HG03139 (cell line): ENCODE measurements around the gene KIF24.
"Not testable (repeated sequence)": the region's sequence is repeated elsewhere in the genome, so short reads cannot be mapped to it uniquely, and the experiment has no call there.

Source experiments
- ATAC-seq: cut with Tn5 transposase; IDR thresholded peaks from one replicate; pipeline ENCODE4 v1.9.1; 2021; ENCODE audit not compliant: unreplicated experiment

The KIF24 gene

GRCh38 chr9:34366365-34366764, 37.3 kb upstream of the KIF24 start:
- ATAC-seq, result no peak

- no peak for ATAC-seq
Measured at GRCh38 chr9:34365282-34365681, 36.2 kb upstream of the KIF24 start.

DNA sequence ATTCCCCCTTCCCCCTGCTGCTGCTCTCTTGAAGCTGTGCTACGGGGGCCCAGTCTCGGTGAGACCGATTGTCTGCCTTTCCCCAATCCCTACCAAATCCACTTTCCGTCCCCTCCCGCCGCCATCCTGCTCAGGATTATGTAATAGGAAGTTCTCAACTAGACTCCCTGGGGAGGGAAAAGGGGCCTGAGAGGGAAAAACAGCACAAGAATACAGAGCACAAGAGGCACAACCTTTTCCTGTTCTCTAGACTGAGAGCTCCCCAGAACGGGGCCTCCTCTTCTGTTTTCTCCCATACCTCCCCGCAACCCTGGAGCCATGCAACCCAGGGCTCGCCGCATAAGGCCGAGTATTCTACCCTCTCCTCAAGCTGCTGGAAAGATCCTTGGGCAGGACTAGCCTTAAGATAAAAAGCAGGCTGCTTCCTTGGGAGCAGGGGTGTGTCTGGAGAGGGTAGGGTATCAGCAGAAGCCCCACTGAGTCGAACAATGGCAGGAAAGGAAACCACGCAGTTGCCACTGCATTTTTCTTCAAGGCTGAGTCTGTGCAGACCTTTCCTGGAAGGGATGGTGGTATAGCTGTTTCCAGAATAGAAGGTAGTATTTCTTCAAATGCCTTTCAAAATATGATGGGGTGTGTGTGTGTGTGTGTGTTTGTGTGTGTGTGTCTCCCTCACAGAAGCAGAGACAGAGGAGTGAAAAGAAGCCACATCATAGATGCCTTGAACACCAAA, 34.7 kb upstream of the KIF24 start:
- no peak for ATAC-seq

GRCh38 chr9:34362614-34363214, 33.6 kb upstream of the KIF24 start:
- ATAC-seq, result no peak

- not testable (repeated sequence) for ATAC-seq
Measured at GRCh38 chr9:34352957-34353356, 23.9 kb upstream of the KIF24 start.

DNA sequence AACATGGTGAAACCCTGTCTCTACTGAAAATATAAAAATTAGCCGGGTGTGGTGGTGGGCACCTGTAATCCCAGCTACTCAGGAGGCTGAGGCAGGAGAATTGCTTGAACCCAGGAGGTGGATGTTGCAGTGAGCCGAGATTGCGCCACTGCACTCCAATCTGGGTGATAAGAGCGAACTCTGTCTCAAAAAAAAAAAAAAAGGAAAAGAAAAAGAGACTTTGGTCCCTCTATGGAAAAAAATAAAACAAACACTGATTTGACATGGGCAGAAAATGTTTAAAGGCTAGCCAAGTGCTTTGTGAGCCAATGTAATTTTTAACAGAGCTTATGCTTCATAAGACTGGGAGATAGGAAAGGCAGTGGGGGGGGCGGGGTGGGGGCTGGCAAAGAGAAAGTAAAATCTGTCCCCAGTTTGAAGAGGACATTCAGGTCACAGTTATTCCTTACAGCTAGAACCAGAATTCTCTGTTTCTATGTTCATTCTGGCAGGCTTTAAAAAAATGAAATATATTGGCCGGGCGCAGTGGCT, 23.1 kb upstream of the KIF24 start:
- ATAC-seq, result not testable (repeated sequence)

GRCh38 chr9:34349324-34349723, 20.3 kb upstream of the KIF24 start:
- no peak for ATAC-seq

DNA sequence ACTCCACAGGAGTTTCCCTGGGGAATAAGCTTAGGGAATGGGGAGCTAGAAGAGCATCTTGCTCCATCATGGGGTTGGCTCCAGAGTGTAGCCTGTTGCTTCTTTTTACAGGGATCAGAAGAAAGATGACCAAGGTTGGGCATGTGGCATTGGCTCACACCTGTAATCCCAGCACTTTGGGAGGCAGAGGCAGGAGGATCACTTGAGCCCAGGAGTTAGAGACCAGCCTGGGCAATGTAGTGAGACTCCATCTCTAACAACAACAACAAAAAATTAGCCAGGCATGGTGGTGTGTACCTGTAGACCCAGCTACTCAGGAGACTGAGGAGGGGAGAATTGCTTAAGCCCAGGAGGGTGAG, 18.7 kb upstream of the KIF24 start:
- no peak for ATAC-seq

- ATAC-seq, result no peak
Measured at GRCh38 chr9:34346873-34347799, 18.1 kb upstream of the KIF24 start.

- ATAC-seq, result no peak
Measured at GRCh38 chr9:34343605-34344004, 14.5 kb upstream of the KIF24 start.

DNA sequence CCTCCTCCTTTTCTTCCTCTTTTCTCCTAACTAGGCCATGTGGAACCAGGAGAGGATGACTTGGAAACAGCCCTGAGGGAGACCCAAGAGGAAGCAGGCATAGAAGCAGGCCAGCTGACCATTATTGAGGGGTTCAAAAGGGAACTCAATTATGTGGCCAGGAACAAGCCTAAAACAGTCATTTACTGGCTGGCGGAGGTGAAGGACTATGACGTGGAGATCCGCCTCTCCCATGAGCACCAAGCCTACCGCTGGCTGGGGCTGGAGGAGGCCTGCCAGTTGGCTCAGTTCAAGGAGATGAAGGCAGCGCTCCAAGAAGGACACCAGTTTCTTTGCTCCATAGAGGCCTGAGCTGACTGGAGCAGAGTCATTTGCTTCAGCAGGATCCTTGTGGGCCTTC, 14.0 kb upstream of the KIF24 start:
- ATAC-seq, result no peak

- no peak for ATAC-seq
Measured at GRCh38 chr9:34341659-34342295, 12.7 kb upstream of the KIF24 start.

- no peak for ATAC-seq
Measured at GRCh38 chr9:34338665-34339385, 9.8 kb upstream of the KIF24 start.

GRCh38 chr9:34338079-34338478, 9.0 kb upstream of the KIF24 start:
- not testable (repeated sequence) for ATAC-seq

- no peak for ATAC-seq
Measured at GRCh38 chr9:34337403-34337802, 8.3 kb upstream of the KIF24 start.

DNA sequence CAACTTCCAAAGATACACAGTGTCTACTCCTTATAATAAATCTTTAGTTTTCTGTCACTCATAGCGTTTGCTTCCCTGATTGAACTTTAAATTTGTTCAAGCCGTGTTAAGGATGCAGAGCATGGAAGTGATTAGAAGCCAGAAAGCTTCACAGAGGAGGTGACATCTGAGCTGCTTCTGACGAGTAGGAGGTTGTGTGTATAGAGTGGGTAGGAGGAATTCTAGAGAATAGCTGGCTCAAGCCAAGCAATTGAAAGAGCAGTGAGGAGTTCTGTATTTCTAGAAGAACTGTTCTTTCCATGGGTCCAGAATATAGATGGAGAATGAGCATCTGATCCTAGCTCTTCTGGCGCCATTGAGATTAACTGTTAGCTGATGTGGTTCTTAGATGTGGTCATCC, 6.3 kb upstream of the KIF24 start:
- no peak for ATAC-seq

- ATAC-seq, result no peak
Measured at GRCh38 chr9:34334916-34335315, 5.8 kb upstream of the KIF24 start.

DNA sequence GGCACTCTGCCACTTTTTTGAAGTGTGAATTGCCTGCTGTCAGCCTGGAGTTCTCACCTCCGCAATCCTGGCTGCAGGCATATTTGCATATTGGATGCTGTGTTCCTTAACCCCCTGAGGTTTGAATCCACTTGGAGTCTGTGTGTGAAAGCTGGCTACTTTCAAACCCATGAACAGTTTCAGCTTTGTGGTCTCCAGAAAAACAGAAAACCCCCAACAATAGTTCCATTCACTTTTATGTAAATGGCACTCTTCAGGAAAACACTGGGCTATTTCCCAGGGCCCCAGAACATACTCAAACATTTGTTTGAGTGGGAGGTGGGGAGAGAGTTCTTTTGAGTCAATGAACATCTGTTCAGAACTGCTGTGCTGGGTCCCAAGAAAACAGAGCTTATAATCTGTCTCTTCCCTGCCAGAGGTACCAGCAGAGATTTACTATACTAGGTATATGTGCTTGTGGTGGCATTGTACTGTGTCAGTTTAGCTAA, 5.3 kb upstream of the KIF24 start:
- ATAC-seq, result no peak

DNA sequence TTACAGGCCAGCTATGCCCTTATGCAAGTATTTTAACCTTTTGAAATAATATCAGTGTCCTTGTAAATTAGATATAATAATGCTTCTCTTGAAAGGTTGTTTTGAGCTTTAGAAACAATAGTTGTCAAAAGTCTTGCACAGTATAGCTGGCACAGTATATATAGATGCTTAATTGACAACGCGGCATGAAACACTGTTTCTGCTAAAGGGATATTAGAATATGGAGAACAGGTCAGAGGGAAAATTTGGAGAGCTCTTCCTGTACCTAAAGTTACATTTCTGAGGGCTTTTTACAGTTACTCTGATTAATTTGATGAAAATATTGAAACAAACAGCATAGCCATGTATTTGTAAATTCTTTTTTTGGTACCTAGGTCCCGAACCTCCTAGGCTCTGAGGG, 4.8 kb upstream of the KIF24 start:
- ATAC-seq, result no peak
